Astrocyte (in vitro differentiated cells and primary cell): ENCODE measurements around the gene CLDN4.

ENCODE experiments used
- CTCF ChIP-seq: IDR thresholded peaks from 2 replicates; pipeline ENCODE4 v1.5.1; 2011; ENCODE audit warnings: low read depth, mild to moderate bottlenecking, inconsistent platforms, low read length, moderate library complexity; ENCODE audit not compliant: insufficient read depth
- EZH2 ChIP-seq: IDR thresholded peaks from 2 replicates; pipeline ENCODE4 v1.6.1; 2012; ENCODE audit warnings: mild to moderate bottlenecking, low read length, inconsistent platforms; ENCODE audit not compliant: insufficient read depth

GRCh38 chr7:73829921-73830680 lies 695 bp upstream of the CLDN4 start:
- TF ChIP-seq CTCF (no peak), EZH2 (no peak)
